Adrenal gland (tissue), 12 donors: Measurements from ENCODE around the gene IGF2. TPM values are rescaled to one million over a fixed set of nuclear protein-coding genes. Genes with fewer than 3 reads are reported as not detected.
"Not testable (repeated sequence)": the region's sequence is repeated elsewhere in the genome, so short reads cannot be mapped to it uniquely, and the experiment has no call there.

Experiments used
- DNase-seq, 7 donors: peaks; one replicate each; pipeline ENCODE4 v3.0.0-alpha.2; 2019 to 2020
- H3K27ac ChIP-seq, 5 donors: fragments of 200-600 bp; sonication (generic) in 4 of 5; 1 replicate in 3 of 5; 2 replicates in 2 of 5; pipeline versions ENCODE4 v1.5.1 to v1.8.0; 2016 to 2020; ENCODE audit warnings: mild to moderate bottlenecking in 1 of 5
- H3K27me3 ChIP-seq: fragments of 200-600 bp; 2 replicates; pipeline ENCODE4 v1.8.0; 2021
- H3K36me3 ChIP-seq, 2 donors: fragments of 200-600 bp; replicated peaks in 1 of 2; 1 replicate in 1 of 2; 2 replicates in 1 of 2; pipeline versions ENCODE4 v1.5.1 to v1.8.0; 2018 to 2022
- H3K4me1 ChIP-seq, 2 donors: fragments of 200-600 bp; replicated peaks in 1 of 2; 1 replicate in 1 of 2; 2 replicates in 1 of 2; pipeline versions ENCODE4 v1.5.1 to v1.8.0; 2018 to 2021
- H3K4me3 ChIP-seq, 4 donors: fragments of 200-600 bp; sonication (generic) in 3 of 4; one replicate each; pipeline ENCODE4 v1.5.1; 2016 to 2018
- H3K9me3 ChIP-seq, 3 donors: fragments of 200-600 bp; sonication (generic) in 1 of 3; replicated peaks in 1 of 3; 1 replicate in 2 of 3; 2 replicates in 1 of 3; pipeline versions ENCODE4 v1.5.1 to v1.8.0; 2016 to 2021
- CTCF ChIP-seq, 6 experiments: fragments of 450-650 bp in 4 of 6; fragments of 200-600 bp in 2 of 6; sonication (generic) in 1 of 6; IDR thresholded peaks; 1 replicate in 5 of 6; 2 replicates in 1 of 6; pipeline versions ENCODE4 v1.5.1 to v1.8.0; 2016 to 2021; ENCODE audit warnings: antibody characterized with exemption in 6 of 6, mild to moderate bottlenecking in 2 of 6, moderate library complexity in 1 of 6
- POLR2A ChIP-seq, 2 donors: fragments of 450-650 bp; IDR thresholded peaks; one replicate each; pipeline ENCODE4 v1.6.1; 2017; ENCODE audit warnings: antibody characterized with exemption in 2 of 2, mild to moderate bottlenecking in 2 of 2, moderate library complexity in 1 of 2
- WGBS, 4 donors: extraction: QIAGEN DNeasy Blood & Tissue Kit in 2 of 4; methylation state at CpG; one replicate each; pipeline versions ENCODE4 v1.1.5 to v1.1.7; 2013 to 2017; 5-methylcytosine and 5-hydroxymethylcytosine counted together
- intact Hi-C, 2 donors: fragments of 100-400 bp; cut with DNase I; formaldehyde crosslinking; loops; one replicate each; pipeline versions ENCODE4 v1.14.1 to v1.15.0; 2022 to 2023
- polyA plus RNA-seq, 3 donors: library from polyadenylated mRNA; stranded (reverse); fragments of 200-250 nt in 2 of 3; fragments of 350-450 nt in 1 of 3; fragmentation: Illumina TruSeq in 1 of 3; extraction: RNeasy Lipid Tissue Mini Kit (QIAGEN cat#74804) in 1 of 3; gene quantifications; one replicate each; pipeline ENCODE4 v1.2.3, GENCODE V29; 2013 to 2014
- total RNA-seq, 9 donors: library from RNA; depleted of rRNA in 4 of 9; stranded (reverse); fragments of >200 nt in 4 of 9; fragments of 120-200 nt in 1 of 9; fragmentation: NEBNext Ultra II Directional in 1 of 9; extraction: Animal tissue kit (Norgen Biotek cat#: 25700) in 1 of 9; gene quantifications; one replicate each; pipeline versions ENCODE4 v1.1.0 to v1.2.4, GENCODE V29; 2013 to 2023
- donor health status: healthy with polysubstance abuse.
- donor health status: Bipolar disorder and iron deficiency.
- donor health status: DM: yes; HTN: yes; CAD: no.
- donor health status: DM: no; HTN: no; CAD: no.
- donor health status: DM: no; HTN: no; CAD: no.
- donor health status: DM: yes; HTN: yes; CAD: no.

Gene IGF2
- total and polyA plus RNA-seq, 12 donors = 41.8 to 693 (median 119) TPM

- Histone ChIP-seq H3K36me3 (no peaks in the 10 kb centered on the region), H3K9me3 (no peaks in the 10 kb centered on the region), H3K27ac (no peak overlapping the region), H3K4me1 (no peaks in the 10 kb centered on the region), H3K4me3 (no peak overlapping the region), H3K27me3 (peaks cover 15% of the 10 kb centered on the region)
- intact Hi-C loops = no loop called here
- DNase-seq = no peak
- TF ChIP-seq CTCF (IDR thresholded peaks at IDR 0.05) = no peak
- TF ChIP-seq POLR2A (IDR thresholded peaks at IDR 0.05) = no peak
- WGBS, 4 donors = 75 to 93% (median 84%) methylated on average over 5 to 11 of the region's 11 CpGs
Observed at GRCh38 chr11:2180789-2181370, 41.7 kb upstream of the IGF2 start.

GRCh38 chr11:2180347-2180746, 41.2 kb upstream of the IGF2 start:
- Histone ChIP-seq H3K4me1 (no peaks in the 10 kb centered on the region), H3K4me3 (no peak overlapping the region), H3K27me3 (peaks cover 11% of the 10 kb centered on the region), H3K27ac (no peak overlapping the region), H3K36me3 (no peaks in the 10 kb centered on the region), H3K9me3 (no peaks in the 10 kb centered on the region)
- no peak for TF ChIP-seq CTCF (IDR thresholded peaks at IDR 0.05)
- no peak for TF ChIP-seq POLR2A (IDR thresholded peaks at IDR 0.05)
- intact Hi-C loops = no loop called here
- no peak for DNase-seq
- WGBS, 4 donors = 79 to 80% (median 80%) methylated on average over 3 to 15 of the region's 15 CpGs

- no peak overlapping the region for H3K27ac ChIP-seq
- WGBS, 4 donors = 73 to 85% (median 80%) methylated on average over 4 to 10 of the region's 10 CpGs
- DNase-seq = no peak
- peaks cover 11% of the 10 kb centered on the region for H3K27me3 ChIP-seq
- intact Hi-C loops = no loop called here
- H3K4me1 ChIP-seq = no peaks in the 10 kb centered on the region
- no peak overlapping the region for H3K4me3 ChIP-seq
- H3K36me3 ChIP-seq = no peaks in the 10 kb centered on the region
- no peaks in the 10 kb centered on the region for H3K9me3 ChIP-seq
- TF ChIP-seq CTCF (IDR thresholded peaks at IDR 0.05) (no peak), POLR2A (IDR thresholded peaks at IDR 0.05) (no peak)
Observed at GRCh38 chr11:2179516-2179915, 40.3 kb upstream of the IGF2 start.

GRCh38 chr11:2178906-2179494, 39.8 kb upstream of the IGF2 start:
- Histone ChIP-seq H3K4me3 (no peak overlapping the region), H3K27me3 (peaks cover 11% of the 10 kb centered on the region)
- no peak for TF ChIP-seq POLR2A (IDR thresholded peaks at IDR 0.05)

GRCh38 chr11:2178055-2178773, 39.0 kb upstream of the IGF2 start:
- 65 to 85% (median 80%) methylated on average over 10 to 15 of the region's 16 CpGs for WGBS, 4 donors
- H3K27ac ChIP-seq, H3K9me3 ChIP-seq, H3K36me3 ChIP-seq, H3K4me3 ChIP-seq, H3K4me1 ChIP-seq, intact Hi-C loops, DNase-seq: not testable (repeated sequence)
- H3K27me3 ChIP-seq = peaks cover 11% of the 10 kb centered on the region

More at GRCh38 chr11:2178906-2179494, 39.8 kb upstream of the IGF2 start:
- Histone ChIP-seq H3K9me3 (no peaks in the 10 kb centered on the region), H3K27ac (no peak overlapping the region), H3K4me1 (no peaks in the 10 kb centered on the region), H3K36me3 (no peaks in the 10 kb centered on the region)
- 33 to 44% (median 40%) methylated on average over 11 to 16 of the region's 16 CpGs for WGBS, 4 donors
- intact Hi-C loops = no loop called here
- DNase-seq = no peak
